IPS-20b (cell line): Measurements from ENCODE around the gene FKBP1A.

Experiments
- H3K27ac ChIP-seq: one replicate; pipeline ENCODE4 v1.5.1; 2013; ENCODE audit warnings: low read length
- H3K27me3 ChIP-seq: 2 replicates; pipeline ENCODE4 v1.6.1; 2013; ENCODE audit warnings: mild to moderate bottlenecking, low read length, inconsistent platforms; ENCODE audit not compliant: insufficient read depth
- H3K36me3 ChIP-seq: 2 replicates; pipeline ENCODE4 v1.6.1; 2013; ENCODE audit warnings: low read depth, mild to moderate bottlenecking, inconsistent platforms, low read length, moderate library complexity; ENCODE audit not compliant: insufficient read depth
- H3K4me1 ChIP-seq: 2 replicates; pipeline ENCODE4 v1.6.1; 2013; ENCODE audit warnings: mild to moderate bottlenecking, control low read depth, inconsistent platforms, low read length, moderate library complexity; ENCODE audit not compliant: insufficient read depth
- H3K4me3 ChIP-seq: 2 replicates; pipeline ENCODE4 v1.5.1; 2013; ENCODE audit warnings: mild to moderate bottlenecking, low read length, inconsistent platforms
- H3K9ac ChIP-seq: 2 replicates; pipeline ENCODE4 v1.6.1; 2013; ENCODE audit warnings: low read depth, mild to moderate bottlenecking, inconsistent platforms, low read length, moderate library complexity
- H3K9me3 ChIP-seq: 2 replicates; pipeline ENCODE4 v1.6.1; 2013; ENCODE audit warnings: mild to moderate bottlenecking, low read depth, low read length, inconsistent platforms; ENCODE audit not compliant: insufficient read depth

The FKBP1A gene

DNA sequence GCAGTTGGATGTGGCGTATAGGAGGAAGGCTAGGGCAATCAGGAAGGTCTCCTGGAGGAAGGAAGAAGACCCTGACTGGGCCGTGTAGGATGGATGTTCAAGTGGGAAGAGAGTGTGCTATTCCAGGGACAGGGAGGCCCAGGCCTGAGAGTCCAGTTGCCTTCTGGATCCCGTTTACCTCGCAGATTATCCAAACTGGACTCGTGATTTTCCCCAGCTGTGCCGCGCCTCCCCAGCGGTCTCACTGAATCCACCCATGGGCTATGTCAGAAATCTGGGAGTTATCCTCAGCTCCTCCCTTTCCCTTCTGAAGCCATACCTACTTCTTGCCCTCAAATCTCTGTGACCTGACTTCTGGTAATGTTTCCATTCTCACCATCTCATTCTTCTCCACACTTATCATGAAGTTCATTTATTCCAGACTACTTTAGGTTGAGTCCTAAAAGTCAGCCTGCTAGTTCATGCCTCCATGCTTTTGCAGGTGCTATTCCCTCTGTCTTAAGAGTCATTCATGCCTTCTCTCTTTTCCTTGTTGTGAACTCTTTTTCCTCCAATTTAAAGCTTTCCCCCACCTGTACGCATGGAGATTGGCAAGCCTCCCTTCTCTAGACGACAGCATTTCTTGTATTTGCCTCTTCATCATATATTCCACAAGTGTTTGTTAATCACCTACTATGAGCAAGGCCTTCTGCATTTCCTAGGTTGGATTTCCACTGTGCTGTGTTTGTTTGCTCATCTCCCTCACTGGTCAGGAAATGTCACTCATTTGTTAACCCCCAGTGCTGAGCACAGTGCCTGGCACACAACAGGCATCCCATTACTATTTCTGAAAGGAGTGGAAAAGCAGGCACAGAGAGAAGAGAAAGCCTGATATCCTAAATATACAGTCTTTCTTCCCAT is 66.6 kb downstream of the FKBP1A start:
- no peaks in the 10 kb centered on the region for H3K27me3 ChIP-seq
- peaks cover 8% of the 10 kb centered on the region; the same call in 1 of the 2 replicates for H3K4me1 ChIP-seq
- peak overlapping the region; percentile 90 for H3K27ac ChIP-seq

DNA sequence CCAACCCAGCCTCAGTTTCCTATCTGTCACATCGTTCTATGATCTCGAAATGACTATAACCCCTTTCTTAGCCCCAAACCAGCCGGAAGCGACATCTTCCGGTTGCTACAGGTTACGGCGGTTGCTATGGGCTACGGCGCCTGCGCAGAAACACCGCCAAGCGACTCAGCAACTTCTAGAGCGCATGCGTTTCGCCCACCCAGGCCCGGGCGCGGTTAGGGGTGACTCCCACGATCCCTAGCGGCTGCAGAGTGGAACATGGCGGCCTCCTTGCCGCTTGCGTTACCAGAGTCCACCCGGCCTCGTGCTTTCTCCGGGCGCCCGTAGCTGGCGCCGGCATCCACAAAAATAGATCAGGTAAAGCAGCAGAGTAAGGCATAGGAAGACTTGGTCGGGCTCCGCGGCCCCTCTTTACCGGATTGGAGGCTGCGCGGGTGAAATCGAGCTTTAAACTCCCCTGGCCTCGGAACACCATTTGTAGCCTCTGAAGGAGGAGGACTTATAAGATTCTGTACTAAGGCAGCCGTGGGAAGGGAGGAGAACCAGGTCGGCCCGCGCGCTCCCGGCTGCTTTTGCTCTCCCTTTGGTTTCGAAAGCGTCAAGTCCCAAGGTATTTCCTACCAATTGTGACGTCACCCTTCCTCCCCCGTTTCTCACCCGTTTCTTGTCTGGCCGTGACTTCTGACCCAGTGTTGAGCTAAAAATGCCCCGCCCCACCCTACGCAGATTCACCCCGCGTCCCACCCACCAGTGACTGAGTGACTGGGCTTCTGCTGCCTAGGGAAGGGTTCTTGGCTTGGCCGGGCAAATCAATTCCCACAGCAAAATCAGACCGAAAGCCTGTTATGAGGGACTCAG is 67.5 kb downstream of the FKBP1A start:
- Histone ChIP-seq H3K27ac (peak overlapping the region; percentile 90), H3K9me3 (no peaks in the 10 kb centered on the region), H3K9ac (peak overlapping the region; percentile 99), H3K36me3 (no peaks in the 10 kb centered on the region), H3K4me3 (peak overlapping the region; percentile 88), H3K27me3 (no peaks in the 10 kb centered on the region), H3K4me1 (peaks cover 8% of the 10 kb centered on the region; the same call in 1 of the 2 replicates)

More for the DNA sequence above, 66.6 kb downstream of the FKBP1A start:
- peak overlapping the region; percentile 88 for H3K4me3 ChIP-seq
- H3K9me3 ChIP-seq, result no peaks in the 10 kb centered on the region
- 0 out of 2 replicates have a peak, but pooled peaks cover 1% of the 10 kb centered on the region for H3K36me3 ChIP-seq
- peak overlapping the region; percentile 99 for H3K9ac ChIP-seq

DNA sequence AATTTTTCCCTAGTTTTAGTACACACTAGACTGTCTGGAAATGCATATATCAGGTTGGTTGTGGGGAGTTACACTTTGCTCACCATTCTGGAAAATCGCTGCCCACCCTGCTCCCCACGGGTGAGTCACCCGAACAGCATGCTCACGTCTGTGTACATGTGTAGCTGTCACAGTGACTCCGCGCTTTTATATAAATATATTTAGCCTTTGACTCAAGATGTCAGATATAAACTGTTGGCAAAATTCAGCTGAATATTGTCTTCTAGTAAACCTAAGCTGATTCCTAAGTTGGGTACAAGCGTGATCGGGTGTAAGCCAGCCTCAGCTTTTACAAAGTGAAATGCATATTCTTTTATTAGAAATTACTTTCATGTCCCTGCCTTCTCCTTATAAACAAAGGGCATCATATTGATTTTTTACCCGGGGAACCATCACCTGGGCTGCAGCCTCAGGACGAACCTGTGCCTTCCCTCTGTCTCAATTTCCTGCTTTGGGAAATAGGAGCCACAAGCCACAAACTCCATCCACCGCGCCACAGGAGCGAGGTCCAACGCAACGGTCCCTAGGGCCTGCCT is 68.2 kb downstream of the FKBP1A start:
- peak overlapping the region; percentile 45; the same call in 1 of the 2 replicates for H3K9ac ChIP-seq
- no peaks in the 10 kb centered on the region for H3K36me3 ChIP-seq
- no peak overlapping the region for H3K27ac ChIP-seq
- peaks cover 8% of the 10 kb centered on the region; the same call in 1 of the 2 replicates for H3K4me1 ChIP-seq
- H3K4me3 ChIP-seq, result peak overlapping the region; percentile 88
- no peaks in the 10 kb centered on the region for H3K9me3 ChIP-seq
- H3K27me3 ChIP-seq, result no peaks in the 10 kb centered on the region

DNA sequence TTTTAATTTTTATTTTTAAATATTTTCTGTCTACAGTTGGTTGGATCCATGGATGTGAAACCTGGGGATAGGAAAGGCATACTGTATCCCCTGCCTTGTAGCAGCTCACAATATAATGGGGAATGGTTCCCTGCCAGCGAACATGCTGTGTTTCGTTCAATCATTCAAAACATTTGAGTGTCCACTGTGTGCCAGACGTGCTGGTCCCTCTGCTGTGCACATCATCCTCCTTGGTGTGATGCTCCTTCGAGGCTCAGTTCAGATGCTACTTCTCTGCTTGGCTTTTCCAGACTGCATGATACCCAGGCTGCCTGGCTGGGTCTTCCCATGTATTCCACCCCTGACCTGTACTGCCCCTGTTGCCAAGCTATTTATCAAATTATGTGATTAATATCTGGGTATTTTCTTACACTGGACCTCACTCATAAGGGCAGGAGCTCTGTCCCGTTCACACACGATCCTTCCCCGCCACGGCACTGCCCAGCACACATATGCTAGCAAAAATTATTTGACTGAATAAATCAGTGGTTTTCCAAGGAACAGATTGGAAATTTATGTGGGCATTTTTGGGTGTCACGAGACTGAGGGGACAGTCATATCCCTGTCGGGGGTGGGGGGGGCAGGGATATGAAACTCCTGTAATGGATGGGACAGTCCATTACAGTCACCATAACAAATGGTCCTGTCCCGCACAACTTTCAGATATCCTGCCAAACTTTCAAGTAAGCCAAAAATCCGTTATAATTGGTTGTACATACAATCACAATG is 68.8 kb downstream of the FKBP1A start:
- Histone ChIP-seq H3K27ac (no peak overlapping the region), H3K9me3 (no peaks in the 10 kb centered on the region), H3K4me1 (peaks cover 8% of the 10 kb centered on the region; the same call in 1 of the 2 replicates), H3K27me3 (no peaks in the 10 kb centered on the region), H3K36me3 (no peaks in the 10 kb centered on the region), H3K9ac (no peak overlapping the region), H3K4me3 (no peak overlapping the region)

DNA sequence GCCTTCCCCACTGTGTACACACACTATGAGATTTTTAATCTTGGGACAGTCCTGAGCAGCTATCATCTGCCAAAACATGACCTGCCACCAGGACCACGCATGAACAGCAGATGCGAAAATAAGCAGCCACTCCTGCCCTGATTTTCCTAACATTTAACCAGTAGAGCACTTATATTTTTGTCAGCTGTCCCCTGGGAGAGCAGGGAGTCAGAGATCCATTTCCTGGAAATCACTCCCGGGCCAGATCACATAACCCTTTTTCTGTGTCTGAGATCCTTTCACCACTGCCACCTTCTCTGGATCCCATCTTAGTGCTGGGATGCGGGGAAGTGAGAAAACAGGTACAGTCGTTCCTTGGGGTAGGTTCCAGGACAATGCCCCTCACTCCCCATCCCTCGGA is 69.6 kb downstream of the FKBP1A start:
- Histone ChIP-seq H3K27ac (no peak overlapping the region), H3K9me3 (no peaks in the 10 kb centered on the region), H3K27me3 (peaks cover 2% of the 10 kb centered on the region; the same call in 1 of the 2 replicates), H3K36me3 (no peaks in the 10 kb centered on the region), H3K9ac (no peak overlapping the region), H3K4me3 (no peak overlapping the region), H3K4me1 (peaks cover 8% of the 10 kb centered on the region; the same call in 1 of the 2 replicates)

DNA sequence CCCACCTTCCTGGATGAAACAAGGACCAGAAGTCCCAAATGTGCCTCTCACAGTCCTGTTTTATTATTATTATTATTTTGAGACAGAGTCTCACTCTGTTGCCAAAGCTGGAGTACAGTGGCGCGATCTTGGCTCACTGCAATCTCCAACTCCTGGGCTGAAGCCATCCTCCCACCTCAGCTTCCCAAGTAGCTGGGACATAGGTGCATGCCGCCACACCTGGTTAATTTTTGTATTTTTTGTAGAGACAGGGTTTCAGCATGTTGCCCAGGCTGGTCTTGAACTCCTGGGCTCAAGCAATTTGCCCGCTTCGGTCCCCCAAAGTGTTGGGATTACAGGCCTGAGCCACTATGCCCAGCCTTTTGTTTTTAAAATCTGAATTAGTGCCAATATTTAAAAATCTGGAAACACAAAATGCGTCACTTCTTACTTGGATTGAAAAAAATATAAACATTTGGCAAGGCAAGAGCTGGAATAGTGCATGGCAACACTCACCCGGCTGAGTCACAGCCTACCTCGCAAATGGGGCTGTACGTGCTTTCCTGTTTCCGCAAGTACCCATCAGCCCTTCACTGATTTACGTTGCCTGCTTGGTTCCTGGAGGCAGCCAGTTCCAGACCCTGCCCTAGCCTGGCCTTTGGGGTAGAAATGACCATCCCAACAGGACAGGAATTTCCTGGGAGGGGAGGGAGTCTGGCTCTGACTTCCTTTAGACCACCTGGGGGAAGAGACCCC is 70.2 kb downstream of the FKBP1A start:
- Histone ChIP-seq H3K4me3 (no peak overlapping the region), H3K9ac (no peak overlapping the region), H3K27me3 (peaks cover 7% of the 10 kb centered on the region), H3K27ac (no peak overlapping the region), H3K4me1 (peaks cover 8% of the 10 kb centered on the region; the same call in 1 of the 2 replicates), H3K36me3 (no peaks in the 10 kb centered on the region), H3K9me3 (no peaks in the 10 kb centered on the region)

DNA sequence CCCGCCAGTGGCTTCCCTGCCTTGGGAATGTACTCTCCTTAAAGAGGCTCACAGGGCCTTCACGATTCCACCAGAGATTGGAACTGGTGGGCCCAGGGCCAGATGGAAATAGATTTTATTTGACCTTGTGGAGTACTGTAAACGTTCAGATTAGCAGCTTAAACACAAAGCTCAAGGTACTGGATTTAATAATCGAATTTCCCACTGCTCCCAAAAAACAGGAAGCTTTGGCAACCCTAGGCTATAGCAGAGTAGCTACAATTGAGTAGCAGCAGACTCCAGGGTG is 71.3 kb downstream of the FKBP1A start:
- no peak overlapping the region for H3K27ac ChIP-seq
- H3K9ac ChIP-seq, result no peak overlapping the region
- H3K9me3 ChIP-seq, result no peaks in the 10 kb centered on the region

DNA sequence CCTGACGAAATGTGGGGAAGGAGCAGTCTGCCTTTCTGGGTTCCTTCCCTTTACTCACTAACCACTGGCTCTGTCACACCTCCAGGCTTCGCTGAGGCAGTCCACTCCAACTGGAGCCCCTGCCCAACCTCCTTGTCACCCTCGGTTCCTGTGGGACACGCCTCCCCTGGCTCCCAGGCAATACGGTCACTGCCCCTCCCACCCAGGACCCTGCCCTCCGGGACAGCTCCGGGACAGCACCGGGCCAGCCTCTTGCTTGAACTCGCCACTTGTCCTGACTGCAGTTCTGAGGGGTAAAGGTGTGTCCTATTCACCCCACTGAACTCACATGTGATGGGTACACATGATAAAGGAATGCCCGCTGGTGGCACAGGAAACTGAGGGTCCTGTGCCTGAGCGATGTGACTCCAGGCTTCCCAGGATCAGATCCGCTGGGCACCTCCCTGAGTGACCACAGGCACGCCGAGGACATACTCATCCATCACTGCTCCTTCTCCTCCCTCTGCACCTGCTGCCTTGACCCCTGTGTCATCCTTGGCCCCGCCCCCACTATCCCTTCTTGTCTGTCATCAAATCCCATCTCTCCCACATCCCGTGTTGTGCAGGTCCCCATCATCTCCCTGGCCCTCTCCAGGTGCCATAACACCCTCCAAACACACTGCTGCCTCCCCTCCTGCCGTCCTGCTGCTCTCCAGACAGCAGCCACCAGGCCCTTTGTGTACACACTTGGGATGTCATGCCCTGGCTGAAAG is 71.8 kb downstream of the FKBP1A start:
- H3K27me3 ChIP-seq, result peaks cover 7% of the 10 kb centered on the region
- H3K36me3 ChIP-seq, result no peaks in the 10 kb centered on the region
- no peaks in the 10 kb centered on the region for H3K4me1 ChIP-seq
- no peak overlapping the region for H3K27ac ChIP-seq
- no peak overlapping the region for H3K4me3 ChIP-seq
- no peak overlapping the region for H3K9ac ChIP-seq
- H3K9me3 ChIP-seq, result no peaks in the 10 kb centered on the region

More for the DNA sequence above, 71.3 kb downstream of the FKBP1A start:
- H3K27me3 ChIP-seq, result peaks cover 7% of the 10 kb centered on the region
- H3K4me3 ChIP-seq, result no peak overlapping the region
- peaks cover 5% of the 10 kb centered on the region; the same call in 1 of the 2 replicates for H3K4me1 ChIP-seq
- H3K36me3 ChIP-seq, result no peaks in the 10 kb centered on the region

DNA sequence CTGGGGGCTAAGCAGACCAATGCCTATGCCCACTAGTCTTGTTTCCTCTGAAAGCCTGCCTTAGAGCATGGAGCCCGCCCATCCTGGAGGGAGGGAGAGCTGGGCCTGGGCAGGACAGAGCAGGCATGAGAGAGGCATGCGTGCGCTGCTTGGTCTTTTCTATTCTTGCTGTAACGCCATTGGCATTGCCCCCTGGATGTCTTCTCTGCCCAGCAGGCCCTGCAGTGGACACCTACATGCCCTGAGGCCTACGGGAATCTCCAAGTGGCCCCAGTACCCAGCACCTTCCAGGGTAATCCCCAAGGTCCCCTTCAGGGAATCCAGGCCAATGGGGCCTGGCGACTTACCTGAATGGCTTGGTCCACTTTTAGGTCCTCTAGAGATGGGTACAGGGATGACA is 72.8 kb downstream of the FKBP1A start:
- Histone ChIP-seq H3K36me3 (no peaks in the 10 kb centered on the region), H3K4me3 (no peak overlapping the region), H3K9me3 (no peaks in the 10 kb centered on the region), H3K27me3 (peaks cover 7% of the 10 kb centered on the region), H3K27ac (no peak overlapping the region), H3K9ac (no peak overlapping the region), H3K4me1 (no peaks in the 10 kb centered on the region)

DNA sequence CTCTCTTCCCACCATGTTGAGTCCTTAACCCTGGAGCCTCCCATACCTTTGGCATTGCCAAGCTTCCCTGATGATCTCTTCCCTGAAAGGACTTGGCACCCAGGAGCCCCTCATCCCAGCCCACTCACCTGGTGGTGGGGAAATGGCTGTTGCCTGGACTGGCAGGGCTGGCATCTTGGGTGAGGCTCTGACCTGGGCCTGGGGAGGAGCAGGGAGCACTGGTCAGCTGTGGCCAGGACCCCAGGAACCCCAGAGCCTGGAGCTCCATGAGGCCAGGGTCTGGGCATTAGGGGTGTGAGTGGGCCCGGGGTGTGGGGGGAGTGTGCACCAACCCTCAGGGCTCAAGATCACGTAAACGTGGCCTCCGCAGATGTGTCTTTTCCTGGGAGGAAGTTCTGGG is 73.4 kb downstream of the FKBP1A start:
- peaks cover 7% of the 10 kb centered on the region for H3K27me3 ChIP-seq
- H3K9me3 ChIP-seq, result no peaks in the 10 kb centered on the region
- no peak overlapping the region for H3K4me3 ChIP-seq
- H3K27ac ChIP-seq, result no peak overlapping the region
- H3K36me3 ChIP-seq, result no peaks in the 10 kb centered on the region
- H3K9ac ChIP-seq, result no peak overlapping the region
- H3K4me1 ChIP-seq, result no peaks in the 10 kb centered on the region
